GM12872 (cell line): ENCODE results near the gene SLC49A4.

Experiments
- CTCF ChIP-seq: IDR thresholded peaks from 3 replicates; pipeline ENCODE4 v1.5.1; 2011; ENCODE audit warnings: low read depth, mild to moderate bottlenecking, low read length, moderate library complexity; ENCODE audit not compliant: insufficient read depth

SLC49A4 gene

DNA sequence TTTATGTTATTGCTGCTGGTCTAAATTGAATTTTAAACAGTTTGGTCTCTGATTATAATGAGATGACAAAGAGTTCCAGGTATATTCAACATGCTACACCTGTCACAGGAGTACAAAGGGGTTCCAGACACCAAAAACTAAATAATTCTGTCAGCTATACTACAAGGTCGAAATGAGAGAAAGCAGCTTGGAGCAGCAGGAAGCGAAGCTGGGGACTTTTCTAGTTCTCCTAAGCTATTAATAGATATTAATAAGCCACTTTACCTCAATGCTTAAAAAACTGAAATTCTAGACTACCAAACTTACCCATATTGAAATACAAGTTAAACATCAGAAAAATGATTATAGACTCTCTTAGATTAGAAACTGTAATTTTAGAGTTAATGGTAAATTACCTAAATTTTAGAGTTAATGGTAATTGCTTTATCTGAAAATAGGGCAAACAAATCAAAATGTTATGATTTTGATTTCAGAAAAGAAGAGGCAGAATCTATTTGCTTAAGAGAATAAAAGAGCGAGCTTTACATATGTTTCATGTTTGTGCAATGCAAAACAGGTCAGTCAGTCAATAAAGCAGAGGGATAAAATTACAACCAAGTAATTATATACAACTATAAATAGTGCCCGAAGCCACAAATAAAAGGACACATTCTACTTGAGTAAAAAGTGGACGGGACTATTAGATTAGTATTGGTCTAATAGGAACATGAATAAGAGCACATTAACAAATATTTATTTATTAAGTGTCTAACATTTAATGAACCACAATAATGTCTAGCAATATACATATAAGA is 18.0 kb upstream of the SLC49A4 start:
- TF ChIP-seq CTCF: no peak

DNA sequence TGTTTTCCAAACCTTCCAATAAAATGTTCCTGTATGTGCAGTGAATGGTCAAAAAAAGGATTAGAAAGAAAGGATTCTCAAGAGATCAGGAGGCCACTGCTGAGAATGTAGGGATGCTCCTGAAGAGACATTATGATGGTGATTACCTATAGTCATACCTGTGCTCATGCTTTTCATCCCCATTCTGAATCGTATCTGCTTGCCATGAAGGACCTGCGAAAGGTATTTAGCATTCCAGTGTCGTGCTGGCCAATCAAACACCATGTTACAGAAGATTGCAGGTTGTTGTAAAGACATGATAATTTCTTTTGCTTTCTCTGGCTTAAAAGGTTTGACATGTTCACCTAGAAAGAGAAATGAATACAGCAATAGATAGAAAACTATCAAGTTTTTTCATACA is 17.3 kb upstream of the SLC49A4 start:
- no peak for TF ChIP-seq CTCF

- TF ChIP-seq CTCF: no peak
Observed at GRCh38 chr3:122782804-122783203, 12.1 kb upstream of the SLC49A4 start.

DNA sequence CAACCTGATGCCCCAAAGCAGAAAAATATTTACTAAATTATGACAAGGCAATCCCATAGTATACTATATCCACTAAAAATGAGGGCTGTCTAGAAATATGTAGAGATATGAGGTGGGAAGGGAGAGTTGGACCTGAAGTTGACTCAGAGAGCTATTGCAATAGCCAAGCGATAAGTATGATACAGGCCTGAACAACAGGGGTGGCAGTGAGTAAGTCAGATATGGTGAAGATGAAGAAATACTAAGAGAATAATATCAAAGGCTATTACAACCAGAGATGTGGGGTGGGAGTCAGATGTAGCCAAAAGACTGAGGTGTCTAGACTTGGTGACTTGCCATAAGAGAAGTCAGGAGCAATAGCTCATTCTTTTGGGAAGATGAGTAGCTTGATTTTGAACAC is 10.4 kb upstream of the SLC49A4 start:
- TF ChIP-seq CTCF: no peak

- no peak for TF ChIP-seq CTCF
Observed at GRCh38 chr3:122785231-122785630, 9.6 kb upstream of the SLC49A4 start.

- TF ChIP-seq CTCF: no peak
Observed at GRCh38 chr3:122786066-122786465, 8.8 kb upstream of the SLC49A4 start.

DNA sequence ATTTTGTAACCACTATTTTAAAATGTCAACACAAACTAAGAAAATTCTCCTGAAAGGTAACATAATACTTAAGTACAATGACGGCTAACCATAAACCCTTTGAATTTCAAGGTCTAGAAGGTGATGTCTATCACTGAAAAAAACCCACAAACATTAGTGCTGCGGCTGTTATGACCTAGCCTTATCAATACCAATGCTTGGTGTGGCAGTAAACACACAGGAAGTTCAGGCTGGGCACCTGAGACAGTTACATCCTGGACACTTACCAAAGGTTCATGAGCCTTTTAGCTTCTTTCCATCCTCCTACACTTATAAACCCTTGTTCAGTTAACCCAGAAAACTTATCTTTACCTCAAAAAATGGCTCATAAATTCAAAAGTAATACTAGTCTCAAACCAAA is 7.0 kb upstream of the SLC49A4 start:
- TF ChIP-seq CTCF: no peak
